CD4-positive, alpha-beta T cell (primary cell): Measurements from ENCODE around the gene CHRM3. TPM values are rescaled to one million over a fixed set of nuclear protein-coding genes. Genes with fewer than 3 reads are reported as not detected.

Source experiments
- ATAC-seq: fragments of 200-7000 bp; cut with Tn5 transposase; one replicate; pipeline ENCODE4 v1.10.0; 2022; ENCODE audit warnings: mild to moderate bottlenecking; ENCODE audit not compliant: poor library complexity
- CTCF ChIA-PET: fragments of 350-600 bp; sonication (Branson Sonifier 250); formaldehyde crosslinking; loops from one replicate; lab custom pipeline; 2021; ENCODE audit warnings: antibody characterized with exemption, inconsistent platforms; lab: Charles Lee
- POLR2A ChIA-PET: fragments of 350-600 bp; sonication (Branson Sonifier 250); formaldehyde crosslinking; loops from one replicate; lab custom pipeline; 2021; ENCODE audit warnings: antibody characterized with exemption, inconsistent platforms; lab: Charles Lee
- DNase-seq, 14 experiments: peaks; one replicate each; pipeline ENCODE4 v3.0.0-alpha.2; 2013 to 2020; ENCODE audit warnings: mixed read lengths in 2 of 14
- H3K27ac ChIP-seq, 2 donors: one replicate each; pipeline versions ENCODE4 v1.5.1 to v1.7.0; 2013; ENCODE audit warnings: low read length in 2 of 2, low read depth in 1 of 2, mild to moderate bottlenecking in 1 of 2
- H3K27me3 ChIP-seq, 2 experiments: 1 replicate in 1 of 2; 2 replicates in 1 of 2; pipeline versions ENCODE4 v1.6.1 to v1.7.0; 2013; ENCODE audit warnings: low read length in 2 of 2, control low read depth in 1 of 2, mild to moderate bottlenecking in 1 of 2, moderate library complexity in 1 of 2; ENCODE audit not compliant: insufficient read depth in 2 of 2, control insufficient read depth in 1 of 2
- H3K36me3 ChIP-seq: one replicate; pipeline ENCODE4 v1.6.1; 2013; ENCODE audit warnings: low read length, control low read depth; ENCODE audit not compliant: insufficient read depth
- H3K4me1 ChIP-seq: one replicate; pipeline ENCODE4 v1.6.1; 2013; ENCODE audit warnings: low read length, control low read depth; ENCODE audit not compliant: insufficient read depth
- H3K4me3 ChIP-seq: one replicate; pipeline ENCODE4 v1.5.1; 2013; ENCODE audit warnings: mild to moderate bottlenecking, low read length, moderate library complexity
- H3K9me3 ChIP-seq, 2 experiments: 1 replicate in 1 of 2; 2 replicates in 1 of 2; pipeline versions ENCODE4 v1.6.1 to v1.7.0; 2013; ENCODE audit warnings: low read length in 2 of 2, mild to moderate bottlenecking in 2 of 2, control low read depth in 1 of 2, moderate library complexity in 1 of 2; ENCODE audit not compliant: control insufficient read depth in 1 of 2, insufficient read depth in 1 of 2
- H3K27ac Mint-ChIP-seq: one replicate; pipeline ENCODE4 v1.8.0; 2020; ENCODE audit warnings: mixed read lengths
- H3K27me3 Mint-ChIP-seq: one replicate; pipeline ENCODE4 v1.8.0; 2021; ENCODE audit warnings: mixed read lengths
- H3K36me3 Mint-ChIP-seq: one replicate; pipeline ENCODE4 v1.8.0; 2021; ENCODE audit warnings: low read depth, mixed read lengths
- H3K4me1 Mint-ChIP-seq: one replicate; pipeline ENCODE4 v1.8.0; 2021; ENCODE audit warnings: low read depth, mixed read lengths
- H3K4me3 Mint-ChIP-seq: one replicate; pipeline ENCODE4 v1.8.0; 2020; ENCODE audit warnings: mild to moderate bottlenecking, mixed read lengths
- H3K9me3 Mint-ChIP-seq: one replicate; pipeline ENCODE4 v1.8.0; 2020; ENCODE audit warnings: mixed read lengths
- CTCF ChIP-seq: fragments of 200-600 bp; IDR thresholded peaks from one replicate; pipeline ENCODE4 v1.8.0; 2022; ENCODE audit warnings: antibody characterized with exemption, mild to moderate bottlenecking
- intact Hi-C, 2 experiments: fragments of 100-400 bp; cut with DNase I in 1 of 2; cut with micrococcal nuclease in 1 of 2; formaldehyde crosslinking; loops; one replicate each; pipeline versions ENCODE4 v1.15.1 to v1.9.0; 2023 to 2025; cut with DNase I, micrococcal nuclease
- total RNA-seq, 174 experiments: library from RNA in 2 of 174; stranded (reverse) in 2 of 174; gene quantifications; one replicate each; pipeline ENCODE4 v1.2.3 and lab custom pipeline; 2021 to 2026

The CHRM3 gene
- total RNA-seq, 2 experiments from 2014 or later, result 0.08 TPM; not detected in 1

GRCh38 chr1:239388159-239388485, 1.8 kb downstream of the CHRM3 start:
- peaks cover 0 to 13% of the 10 kb centered on the region in 2 experiments for H3K9me3 ChIP-seq
- no peaks in the 10 kb centered on the region for H3K36me3 ChIP-seq
- peaks cover 28 to 57% of the 10 kb centered on the region in 2 experiments for H3K27me3 ChIP-seq
- H3K4me3 ChIP-seq, result no peak overlapping the region
- no peaks in the 10 kb centered on the region for H3K36me3 Mint-ChIP-seq
- POLR2A ChIA-PET, result no interaction called here
- ATAC-seq (no peak), DNase-seq (no peak)
- no peaks in the 10 kb centered on the region for H3K9me3 Mint-ChIP-seq
- H3K27me3 Mint-ChIP-seq, result peaks cover 80% of the 10 kb centered on the region
- peaks cover 29% of the 10 kb centered on the region for H3K4me1 Mint-ChIP-seq
- intact Hi-C loops, result no loop called here
- no peak overlapping the region for H3K27ac Mint-ChIP-seq
- CTCF ChIA-PET, result no interaction called here
- no peak overlapping the region for H3K27ac ChIP-seq
- H3K4me3 Mint-ChIP-seq, result peak overlapping the region; percentile 70
- peaks cover 18% of the 10 kb centered on the region for H3K4me1 ChIP-seq
- no peak for TF ChIP-seq CTCF

GRCh38 chr1:239388578-239388977, 2.2 kb downstream of the CHRM3 start:
- peaks cover 28 to 55% of the 10 kb centered on the region in 2 experiments for H3K27me3 ChIP-seq
- H3K4me1 ChIP-seq, result peaks cover 18% of the 10 kb centered on the region
- H3K27me3 Mint-ChIP-seq, result peaks cover 84% of the 10 kb centered on the region
- H3K4me1 Mint-ChIP-seq, result peaks cover 29% of the 10 kb centered on the region
- intact Hi-C loops, result no loop called here
- DNase-seq, result no peak
- CTCF ChIA-PET, result no interaction called here
- no peak for ATAC-seq
- H3K4me3 Mint-ChIP-seq, result no peak overlapping the region
- H3K9me3 ChIP-seq, result peaks cover 0 to 13% of the 10 kb centered on the region in 2 experiments
- no peak overlapping the region for H3K4me3 ChIP-seq
- no peaks in the 10 kb centered on the region for H3K9me3 Mint-ChIP-seq
- no peaks in the 10 kb centered on the region for H3K36me3 ChIP-seq
- no peak for TF ChIP-seq CTCF
- no peak overlapping the region for H3K27ac Mint-ChIP-seq
- no peaks in the 10 kb centered on the region for H3K36me3 Mint-ChIP-seq
- POLR2A ChIA-PET, result no interaction called here
- no peak overlapping the region for H3K27ac ChIP-seq

GRCh38 chr1:239389703-239390102, 3.3 kb downstream of the CHRM3 start:
- no peak for ATAC-seq
- Histone ChIP-seq H3K27me3 (peaks cover 28 to 50% of the 10 kb centered on the region in 2 experiments), H3K36me3 (no peaks in the 10 kb centered on the region), H3K4me3 (no peak overlapping the region), H3K4me1 (peaks cover 18% of the 10 kb centered on the region), H3K27ac (no peak overlapping the region), H3K9me3 (peaks cover 0 to 13% of the 10 kb centered on the region in 2 experiments)
- Mint-ChIP-seq H3K27me3 (peaks cover 79% of the 10 kb centered on the region), H3K4me1 (peaks cover 29% of the 10 kb centered on the region), H3K9me3 (no peaks in the 10 kb centered on the region), H3K27ac (no peak overlapping the region), H3K4me3 (no peak overlapping the region), H3K36me3 (no peaks in the 10 kb centered on the region)
- no peak for DNase-seq
- POLR2A ChIA-PET, result no interaction called here
- TF ChIP-seq CTCF, result no peak
- intact Hi-C loops, result no loop called here
- CTCF ChIA-PET, result no interaction called here
